Astrocyte (in vitro differentiated cells and primary cell): ENCODE results near the gene OR2AP1. TPM values are rescaled to one million over a fixed set of nuclear protein-coding genes. Genes with fewer than 3 reads are reported as not detected.

Source experiments
- DNase-seq: peaks from one replicate; pipeline ENCODE4 v3.0.0-alpha.2; 2010; ENCODE audit warnings: low read depth
- FAIRE-seq: peaks from 2 replicates; lab custom pipeline; 2011; peaks lifted over from hg19 to GRCh38; lab: Jason Lieb, UNC
- H2AFZ ChIP-seq: 2 replicates; pipeline ENCODE4 v1.6.0; 2012; ENCODE audit warnings: low read depth, low read length, inconsistent platforms
- H3K27ac ChIP-seq: 2 replicates; pipeline ENCODE4 v1.5.1; 2011; ENCODE audit warnings: low read depth, low read length, inconsistent platforms
- H3K27me3 ChIP-seq: 2 replicates; pipeline ENCODE4 v1.6.0; 2011; ENCODE audit warnings: low read length, inconsistent platforms; ENCODE audit not compliant: insufficient read depth
- H3K36me3 ChIP-seq: 2 replicates; pipeline ENCODE4 v1.5.1; 2011; ENCODE audit warnings: low read length, inconsistent platforms; ENCODE audit not compliant: insufficient read depth
- H3K4me1 ChIP-seq: 2 replicates; pipeline ENCODE4 v1.5.1; 2011; ENCODE audit warnings: low read length, inconsistent platforms; ENCODE audit not compliant: insufficient read depth
- H3K4me2 ChIP-seq: 2 replicates; pipeline ENCODE4 v1.6.0; 2012; ENCODE audit warnings: low read length, inconsistent platforms
- H3K4me3 ChIP-seq: 2 replicates; pipeline ENCODE4 v1.5.1; 2011; ENCODE audit warnings: low read depth, mild to moderate bottlenecking, low read length, inconsistent platforms; ENCODE audit not compliant: insufficient read depth
- H3K79me2 ChIP-seq: 2 replicates; pipeline ENCODE4 v1.6.0; 2012; ENCODE audit warnings: mild to moderate bottlenecking, low read length, inconsistent platforms; ENCODE audit not compliant: insufficient read depth
- H3K9ac ChIP-seq: 2 replicates; pipeline ENCODE4 v1.6.0; 2012; ENCODE audit warnings: mild to moderate bottlenecking, low read length, inconsistent platforms
- H3K9me3 ChIP-seq: 2 replicates; pipeline ENCODE4 v1.5.1; 2012; ENCODE audit warnings: low read depth, mild to moderate bottlenecking, low read length, inconsistent platforms; ENCODE audit not compliant: insufficient read depth
- H4K20me1 ChIP-seq: 2 replicates; pipeline ENCODE4 v1.6.0; 2012; ENCODE audit warnings: low read length, inconsistent platforms; ENCODE audit not compliant: insufficient read depth
- H3K27ac Mint-ChIP-seq: one replicate; pipeline ENCODE4 v1.8.0; 2021; ENCODE audit warnings: mild to moderate bottlenecking, mixed read lengths; ENCODE audit not compliant: unreplicated experiment
- H3K27me3 Mint-ChIP-seq: one replicate; pipeline ENCODE4 v1.8.0; 2021; ENCODE audit warnings: low read depth, mixed read lengths; ENCODE audit not compliant: unreplicated experiment
- H3K36me3 Mint-ChIP-seq: one replicate; pipeline ENCODE4 v1.8.0; 2021; ENCODE audit warnings: low read depth, mixed read lengths; ENCODE audit not compliant: unreplicated experiment
- H3K4me1 Mint-ChIP-seq: one replicate; pipeline ENCODE4 v1.8.0; 2021; ENCODE audit warnings: low read depth, mixed read lengths; ENCODE audit not compliant: unreplicated experiment
- H3K4me3 Mint-ChIP-seq: one replicate; pipeline ENCODE4 v1.8.0; 2021; ENCODE audit warnings: mild to moderate bottlenecking, moderate library complexity, mixed read lengths; ENCODE audit not compliant: unreplicated experiment
- H3K9me3 Mint-ChIP-seq: one replicate; pipeline ENCODE4 v1.8.0; 2021; ENCODE audit warnings: mild to moderate bottlenecking, mixed read lengths; ENCODE audit not compliant: unreplicated experiment
- CTCF ChIP-seq: IDR thresholded peaks from 2 replicates; pipeline ENCODE4 v1.5.1; 2011; ENCODE audit warnings: low read depth, mild to moderate bottlenecking, inconsistent platforms, low read length, moderate library complexity; ENCODE audit not compliant: insufficient read depth
- EZH2 ChIP-seq: IDR thresholded peaks from 2 replicates; pipeline ENCODE4 v1.6.1; 2012; ENCODE audit warnings: mild to moderate bottlenecking, low read length, inconsistent platforms; ENCODE audit not compliant: insufficient read depth
- total RNA-seq: library from RNA; stranded (reverse); gene quantifications from 2 replicates; pipeline ENCODE4 v1.2.1, GENCODE V29; 2021

The OR2AP1 gene
- total RNA-seq, 1 donor from 2014 or later, result not detected

DNA sequence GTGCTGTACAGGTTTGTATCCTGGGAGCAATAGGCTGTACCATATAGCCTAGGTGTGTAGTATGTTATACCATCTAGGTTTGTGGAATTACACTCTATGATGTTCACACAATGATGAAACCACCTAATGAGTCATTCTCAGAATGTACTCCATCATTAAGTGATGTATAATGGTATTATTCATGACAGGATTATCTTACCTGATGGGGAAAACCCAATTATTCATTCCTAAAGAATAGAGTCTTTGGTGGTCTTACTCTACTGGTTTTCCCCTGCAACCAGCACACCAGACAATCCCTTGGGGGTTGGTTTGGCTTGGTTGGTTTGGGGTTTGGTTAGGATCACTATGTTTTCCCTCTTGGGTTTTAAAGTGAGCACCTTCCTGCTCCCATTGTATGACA lies 51.8 kb downstream of the OR2AP1 start:
- H3K4me3 Mint-ChIP-seq, result no peak overlapping the region
- Histone ChIP-seq H3K4me2 (no peak overlapping the region), H3K27ac (no peak overlapping the region), H3K27me3 (peaks cover 12% of the 10 kb centered on the region), H3K4me3 (no peak overlapping the region), H3K79me2 (no peaks in the 10 kb centered on the region), H3K9me3 (no peaks in the 10 kb centered on the region), H3K9ac (no peak overlapping the region), H2AFZ (no peak overlapping the region), H3K4me1 (no peaks in the 10 kb centered on the region), H4K20me1 (no peaks in the 10 kb centered on the region), H3K36me3 (no peaks in the 10 kb centered on the region)
- FAIRE-seq, result no peak
- peaks cover 3% of the 10 kb centered on the region for H3K4me1 Mint-ChIP-seq
- no peak overlapping the region for H3K27ac Mint-ChIP-seq
- no peak for DNase-seq
- H3K9me3 Mint-ChIP-seq, result peaks cover 8% of the 10 kb centered on the region
- H3K36me3 Mint-ChIP-seq, result no peaks in the 10 kb centered on the region
- peaks cover 9% of the 10 kb centered on the region for H3K27me3 Mint-ChIP-seq
- TF ChIP-seq EZH2 (no peak), CTCF (no peak)

Other genes with a start within 250 kb of the OR2AP1 start
- gene OR6C3, start 241.7 kb upstream of the OR2AP1 start, total RNA-seq, result not detected in 2 replicates
- not detected in 2 replicates for gene OR6C75, start 209.5 kb upstream of the OR2AP1 start, total RNA-seq
- not detected in 2 replicates for gene OR6C65, start 171.9 kb upstream of the OR2AP1 start, total RNA-seq
- gene OR6C76, start 146.2 kb upstream of the OR2AP1 start, total RNA-seq, result not detected in 2 replicates
- not detected in 2 replicates for gene OR6C2, start 128.4 kb upstream of the OR2AP1 start, total RNA-seq
- not detected in 2 replicates for gene OR6C70, start 102.3 kb upstream of the OR2AP1 start, total RNA-seq
- not detected in 2 replicates for gene OR6C68, start 80.1 kb upstream of the OR2AP1 start, total RNA-seq
- not detected in 2 replicates for gene OR6C4, start 22.9 kb upstream of the OR2AP1 start, total RNA-seq
- gene OR10P1, start 64.4 kb downstream of the OR2AP1 start, total RNA-seq, result not detected in 2 replicates
- 20.4 and 26.5 TPM in 2 replicates for gene ITGA7, start 135.4 kb downstream of the OR2AP1 start, total RNA-seq
- gene BLOC1S1, start 143.6 kb downstream of the OR2AP1 start, total RNA-seq, result 49.2 and 51.0 TPM in 2 replicates
- gene RDH5, start 147.9 kb downstream of the OR2AP1 start, total RNA-seq, result 1.4 and 2.1 TPM in 2 replicates
- 965 and 1,014 TPM in 2 replicates for gene CD63, start 156.5 kb downstream of the OR2AP1 start, total RNA-seq
- gene GDF11, start 170.7 kb downstream of the OR2AP1 start, total RNA-seq, result 25.3 and 28.9 TPM in 2 replicates
- gene SARNP, start 245.3 kb downstream of the OR2AP1 start, total RNA-seq, result 95.7 and 105 TPM in 2 replicates
- 54.8 and 58.9 TPM in 2 replicates for gene ORMDL2, start 245.6 kb downstream of the OR2AP1 start, total RNA-seq